ENCODE results near the gene EVA1A. TPM values are rescaled to one million over a fixed set of nuclear protein-coding genes. Genes with fewer than 3 reads are reported as not detected.

EVA1A gene
- total and polyA plus RNA-seq, 4 donors = 30.1 to 102 (median 43.5) TPM

GRCh38 chr2:75500633-75501032 is 60.1 kb downstream of the EVA1A start:
- 76 to 77% methylated on average over 2 of the region's 2 CpGs for WGBS, 2 donors
- TF ChIP-seq CTCF (IDR thresholded peaks at IDR 0.05; ENCODE audit: control extremely low read depth, extremely low read depth) = no peak

GRCh38 chr2:75499534-75499933 is 61.2 kb downstream of the EVA1A start:
- no peak for ATAC-seq (ENCODE audit: insufficient read depth, low FRiP score)
- WGBS, 2 donors = 91 to 95% methylated on average over 4 of the region's 4 CpGs
- DNase-seq = no peak
- H3K27me3 ChIP-seq (ENCODE audit: control insufficient read depth in 3 of 3, insufficient read depth in 3 of 3, low read length in 2 of 3) = no peaks in the 10 kb centered on the region
- H3K4me1 ChIP-seq (ENCODE audit: control insufficient read depth in 5 of 5, insufficient read depth in 5 of 5, low read length in 5 of 5) = peaks cover 0 to 3% (median 0%) of the 10 kb centered on the region in 5 donors
- H3K4me3 ChIP-seq = no peak overlapping the region
- no peaks in the 10 kb centered on the region for H3K36me3 ChIP-seq (ENCODE audit: control insufficient read depth in 4 of 4, insufficient read depth in 4 of 4, low read length in 4 of 4)
- no peak for TF ChIP-seq CTCF (IDR thresholded peaks at IDR 0.05; ENCODE audit: control extremely low read depth, extremely low read depth)
- no peak overlapping the region for H3K27ac ChIP-seq (ENCODE audit: low read depth in 1 of 2, low read length in 1 of 2)
- H3K9ac ChIP-seq (ENCODE audit: insufficient read depth in 1 of 2, low read length in 2 of 2) = no peak overlapping the region
- H3K9me3 ChIP-seq (ENCODE audit: control insufficient read depth in 4 of 4, insufficient read depth in 3 of 4, low read length in 3 of 4) = no peaks in the 10 kb centered on the region

More at GRCh38 chr2:75500633-75501032, 60.1 kb downstream of the EVA1A start:
- ATAC-seq (ENCODE audit: insufficient read depth, low FRiP score) = no peak
- no peak overlapping the region for H3K27ac ChIP-seq (ENCODE audit: low read depth in 1 of 2, low read length in 1 of 2)
- H3K36me3 ChIP-seq (ENCODE audit: control insufficient read depth in 4 of 4, insufficient read depth in 4 of 4, low read length in 4 of 4) = no peaks in the 10 kb centered on the region
- H3K4me3 ChIP-seq = no peak overlapping the region
- H3K27me3 ChIP-seq (ENCODE audit: control insufficient read depth in 3 of 3, insufficient read depth in 3 of 3, low read length in 2 of 3) = no peaks in the 10 kb centered on the region
- H3K4me1 ChIP-seq (ENCODE audit: control insufficient read depth in 5 of 5, insufficient read depth in 5 of 5, low read length in 5 of 5) = peaks cover 0 to 3% (median 0%) of the 10 kb centered on the region in 5 donors
- no peaks in the 10 kb centered on the region for H3K9me3 ChIP-seq (ENCODE audit: control insufficient read depth in 4 of 4, insufficient read depth in 3 of 4, low read length in 3 of 4)
- no peak overlapping the region for H3K9ac ChIP-seq (ENCODE audit: insufficient read depth in 1 of 2, low read length in 2 of 2)
- no peak for DNase-seq

- no peak overlapping the region for H3K4me3 ChIP-seq
- DNase-seq (no peak), ATAC-seq (ENCODE audit: insufficient read depth, low FRiP score) (no peak)
- no peak overlapping the region for H3K27ac ChIP-seq (ENCODE audit: low read depth in 1 of 2, low read length in 1 of 2)
- no peaks in the 10 kb centered on the region for H3K36me3 ChIP-seq (ENCODE audit: control insufficient read depth in 4 of 4, insufficient read depth in 4 of 4, low read length in 4 of 4)
- no peaks in the 10 kb centered on the region for H3K9me3 ChIP-seq (ENCODE audit: control insufficient read depth in 4 of 4, insufficient read depth in 3 of 4, low read length in 3 of 4)
- no peak for TF ChIP-seq CTCF (IDR thresholded peaks at IDR 0.05; ENCODE audit: control extremely low read depth, extremely low read depth)
- no peak overlapping the region for H3K9ac ChIP-seq (ENCODE audit: insufficient read depth in 1 of 2, low read length in 2 of 2)
- H3K27me3 ChIP-seq (ENCODE audit: control insufficient read depth in 3 of 3, insufficient read depth in 3 of 3, low read length in 2 of 3) = no peaks in the 10 kb centered on the region
- H3K4me1 ChIP-seq (ENCODE audit: control insufficient read depth in 5 of 5, insufficient read depth in 5 of 5, low read length in 5 of 5) = peaks cover 0 to 3% (median 0%) of the 10 kb centered on the region in 5 donors
Observed at GRCh38 chr2:75498907-75499306, 61.8 kb downstream of the EVA1A start.

GRCh38 chr2:75497256-75497655 is 63.5 kb downstream of the EVA1A start:
- TF ChIP-seq CTCF (IDR thresholded peaks at IDR 0.05; ENCODE audit: control extremely low read depth, extremely low read depth) = no peak
- no peak overlapping the region for H3K9ac ChIP-seq (ENCODE audit: insufficient read depth in 1 of 2, low read length in 2 of 2)
- ATAC-seq (ENCODE audit: insufficient read depth, low FRiP score) (no peak), DNase-seq (no peak)
- H3K4me3 ChIP-seq = no peak overlapping the region
- no peaks in the 10 kb centered on the region for H3K27me3 ChIP-seq (ENCODE audit: control insufficient read depth in 3 of 3, insufficient read depth in 3 of 3, low read length in 2 of 3)
- no peak overlapping the region for H3K27ac ChIP-seq (ENCODE audit: low read depth in 1 of 2, low read length in 1 of 2)
- 74 to 75% methylated on average over 5 of the region's 5 CpGs for WGBS, 2 donors
- peaks cover 0 to 3% (median 0%) of the 10 kb centered on the region in 4 donors for H3K9me3 ChIP-seq (ENCODE audit: control insufficient read depth in 4 of 4, insufficient read depth in 3 of 4, low read length in 3 of 4)
- H3K36me3 ChIP-seq (ENCODE audit: control insufficient read depth in 4 of 4, insufficient read depth in 4 of 4, low read length in 4 of 4) = peaks cover 0 to 4% (median 0%) of the 10 kb centered on the region in 4 donors
- H3K4me1 ChIP-seq (ENCODE audit: control insufficient read depth in 5 of 5, insufficient read depth in 5 of 5, low read length in 5 of 5) = peaks cover 0 to 1% (median 0%) of the 10 kb centered on the region in 5 donors
